ENCODE data around the gene GPC2.
"Not testable (repeated sequence)": the region's sequence is repeated elsewhere in the genome, so short reads cannot be mapped to it uniquely, and the experiment has no call there.

GPC2 gene, protein sequence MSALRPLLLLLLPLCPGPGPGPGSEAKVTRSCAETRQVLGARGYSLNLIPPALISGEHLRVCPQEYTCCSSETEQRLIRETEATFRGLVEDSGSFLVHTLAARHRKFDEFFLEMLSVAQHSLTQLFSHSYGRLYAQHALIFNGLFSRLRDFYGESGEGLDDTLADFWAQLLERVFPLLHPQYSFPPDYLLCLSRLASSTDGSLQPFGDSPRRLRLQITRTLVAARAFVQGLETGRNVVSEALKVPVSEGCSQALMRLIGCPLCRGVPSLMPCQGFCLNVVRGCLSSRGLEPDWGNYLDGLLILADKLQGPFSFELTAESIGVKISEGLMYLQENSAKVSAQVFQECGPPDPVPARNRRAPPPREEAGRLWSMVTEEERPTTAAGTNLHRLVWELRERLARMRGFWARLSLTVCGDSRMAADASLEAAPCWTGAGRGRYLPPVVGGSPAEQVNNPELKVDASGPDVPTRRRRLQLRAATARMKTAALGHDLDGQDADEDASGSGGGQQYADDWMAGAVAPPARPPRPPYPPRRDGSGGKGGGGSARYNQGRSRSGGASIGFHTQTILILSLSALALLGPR

GRCh38 chr7:100177045-100178001 is at the start of gene GPC2, which contains the start of gene STAG3:
Gene GPC2 (minus strand): TSS chr7:100177381. CDS start chr7:100177199, 182 bp downstream.
Gene STAG3 (plus strand): TSS chr7:100177918. CDS start chr7:100180557, 2,639 bp downstream.
- DNase-seq: peak; percentile 99

- DNase-seq: not testable (repeated sequence)
These were observed 47.7 kb upstream of the GPC2 start for GRCh38 chr7:100224891-100225290.

DNA sequence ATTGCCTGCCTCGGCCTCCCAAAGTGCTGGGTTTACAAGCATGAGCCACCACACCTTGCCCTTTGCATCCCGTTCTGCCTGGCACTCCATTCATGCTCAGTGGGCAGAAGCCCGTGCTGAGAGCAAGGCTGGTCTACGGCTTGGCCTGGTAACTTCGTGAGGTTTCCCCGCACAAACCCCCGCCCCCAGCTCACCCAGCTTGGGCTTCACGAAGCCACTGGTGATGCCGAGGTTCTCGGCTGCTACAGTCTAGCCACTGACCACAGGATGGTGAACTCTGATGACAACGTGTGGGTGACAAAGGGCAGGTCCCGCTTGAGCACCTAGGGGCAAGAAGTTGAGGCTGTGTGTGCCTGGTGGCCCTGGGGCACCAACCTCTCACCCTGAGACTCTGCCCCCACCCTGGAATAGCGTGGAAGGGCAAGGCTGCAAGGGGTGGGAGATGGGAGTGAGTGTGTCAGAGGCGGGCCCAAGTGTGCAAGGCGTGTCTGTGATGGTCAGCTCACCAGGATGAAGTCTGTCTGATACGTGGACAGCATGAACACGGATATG is 46.3 kb upstream of the GPC2 start:
- DNase-seq: not testable (repeated sequence)

- no peak for DNase-seq
These were observed 45.4 kb upstream of the GPC2 start for GRCh38 chr7:100222445-100223132.

DNA sequence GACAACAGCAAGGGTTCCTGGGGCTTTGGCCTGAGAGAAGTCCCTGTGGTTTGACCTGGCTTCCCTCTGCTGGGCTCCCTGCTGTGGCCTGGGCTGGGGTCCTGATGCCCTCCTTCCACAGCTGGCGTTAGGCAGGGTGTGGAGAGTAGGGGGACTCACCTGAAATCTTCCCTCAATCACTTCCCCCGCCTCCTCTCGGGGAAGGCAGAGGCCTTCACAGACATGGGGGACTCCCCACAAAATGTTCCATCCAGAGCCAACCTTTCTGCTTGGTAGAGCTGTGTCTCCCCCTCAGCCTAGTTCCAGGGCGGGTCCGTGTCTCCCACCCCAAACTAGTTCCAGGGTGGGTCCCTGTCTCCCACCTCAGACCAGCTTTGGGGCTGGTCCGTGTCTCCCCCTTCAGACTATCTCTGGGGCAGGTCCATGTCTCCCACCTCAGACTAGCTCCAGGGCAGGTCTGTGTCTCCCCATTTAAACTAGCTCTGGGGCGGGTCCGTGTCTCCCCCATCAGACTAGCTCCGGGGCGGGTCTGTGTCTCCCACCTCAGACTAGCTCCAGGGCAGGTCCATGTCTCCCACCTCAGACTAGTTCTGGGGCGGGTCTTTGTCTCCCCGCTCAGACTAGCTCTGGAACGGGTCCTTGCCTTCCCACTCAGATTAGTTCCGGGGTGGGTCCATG is 44.7 kb upstream of the GPC2 start:
- DNase-seq: peak; percentile 11

DNA sequence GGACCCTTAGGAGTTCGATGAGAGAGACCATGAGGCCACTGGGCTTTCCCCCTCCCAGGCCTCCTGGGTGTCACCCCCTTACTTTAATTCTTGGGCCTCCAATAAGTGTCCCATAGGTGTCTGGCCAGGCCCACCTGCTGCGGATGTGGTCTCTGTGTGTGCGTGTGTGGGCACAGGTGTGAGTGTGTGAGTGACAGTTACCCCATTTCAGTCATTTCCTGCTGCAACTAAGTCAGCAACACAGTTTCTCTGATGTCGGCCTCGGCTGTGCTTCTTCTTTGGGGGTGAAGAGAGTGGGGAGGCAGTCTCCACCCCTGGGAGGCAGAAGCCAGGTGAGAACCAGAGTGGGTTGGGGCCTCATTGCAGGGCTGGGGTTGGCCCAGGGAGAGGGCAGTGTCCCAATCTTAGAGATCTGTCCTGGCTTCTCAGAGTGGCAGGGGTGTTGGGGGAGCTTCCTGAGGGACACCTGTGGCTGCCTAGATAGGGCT is 44.1 kb upstream of the GPC2 start:
- DNase-seq: peak; percentile 86

DNA sequence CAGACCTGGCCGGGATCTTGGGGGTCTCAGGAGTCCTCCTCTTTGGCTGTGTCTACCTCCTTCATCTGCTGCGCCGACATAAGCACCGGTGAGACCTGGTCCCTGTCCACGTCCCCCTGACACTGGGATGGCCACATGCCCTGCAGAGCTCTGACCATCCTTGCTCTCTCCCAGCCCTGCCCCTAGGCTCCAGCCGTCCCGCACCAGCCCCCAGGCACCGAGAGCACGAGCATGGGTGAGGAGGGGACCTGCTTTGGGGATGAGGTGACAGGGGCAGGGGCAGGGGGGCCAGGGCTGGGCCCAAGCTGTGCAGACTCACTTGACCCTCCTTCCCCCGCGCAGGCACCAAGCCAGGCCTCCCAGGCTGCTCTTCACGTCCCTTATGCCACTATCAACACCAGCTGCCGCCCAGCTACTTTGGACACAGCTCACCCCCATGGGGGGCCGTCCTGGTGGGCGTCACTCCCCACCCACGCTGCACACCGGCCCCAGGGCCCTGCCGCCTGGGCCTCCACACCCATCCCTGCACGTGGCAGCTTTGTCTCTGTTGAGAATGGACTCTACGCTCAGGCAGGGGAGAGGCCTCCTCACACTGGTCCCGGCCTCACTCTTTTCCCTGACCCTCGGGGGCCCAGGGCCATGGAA is 43.5 kb upstream of the GPC2 start:
- no peak for DNase-seq

GRCh38 chr7:100219801-100220585 is 42.8 kb upstream of the GPC2 start, which contains the start of gene PVRIG:
Gene PVRIG (plus strand): TSS chr7:100219949. CDS start chr7:100219971, 22 bp downstream.
- peak; percentile 24 for DNase-seq

DNA sequence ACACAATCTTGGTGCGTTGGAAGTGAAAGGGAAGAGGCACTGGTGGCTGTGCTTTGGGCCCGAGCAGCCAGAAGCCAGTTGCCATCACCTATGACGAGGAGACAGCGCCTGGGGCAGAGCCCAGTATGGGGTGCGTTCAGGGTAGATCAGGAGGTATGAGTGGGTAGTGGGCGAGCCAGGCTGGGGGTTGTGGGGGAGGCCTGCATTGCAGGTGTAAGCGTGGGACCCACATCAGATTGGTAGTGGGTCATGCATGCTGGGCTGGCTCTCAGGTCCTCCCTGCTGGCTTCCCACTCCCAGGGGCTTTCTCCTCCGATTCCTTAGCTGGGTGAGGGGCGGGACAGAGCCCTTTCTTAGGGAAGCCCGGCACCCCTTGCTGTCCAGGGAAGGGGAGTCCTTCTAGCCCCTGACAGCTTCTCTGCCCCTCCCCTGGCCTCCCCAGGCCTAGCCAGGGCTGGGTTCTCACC is 42.1 kb upstream of the GPC2 start:
- peak; percentile 41 for DNase-seq

DNA sequence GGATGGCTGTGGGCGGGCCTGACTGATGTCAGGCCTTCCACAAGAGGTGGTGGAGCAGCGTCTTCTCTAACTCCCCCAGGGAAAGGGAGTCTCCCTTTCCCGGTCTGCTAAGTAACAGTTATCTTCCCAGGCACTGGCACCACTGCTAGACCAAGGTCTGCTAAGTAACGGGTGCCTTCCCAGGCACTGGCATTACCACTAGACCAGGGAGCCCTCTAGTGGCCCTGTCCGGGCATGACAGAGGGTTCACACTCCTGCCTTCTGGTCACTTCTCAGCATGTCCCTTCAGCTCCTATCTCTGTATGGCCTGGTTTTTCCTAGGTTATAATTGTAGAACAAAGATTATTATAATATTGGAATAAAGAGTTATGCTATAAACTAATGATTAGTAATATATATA is 40.8 kb upstream of the GPC2 start:
- peak; percentile 86 for DNase-seq

GRCh38 chr7:100215895-100216294 is 38.7 kb upstream of the GPC2 start:
- no peak for DNase-seq

GRCh38 chr7:100214356-100214755 is 37.2 kb upstream of the GPC2 start:
- not testable (repeated sequence) for DNase-seq

DNA sequence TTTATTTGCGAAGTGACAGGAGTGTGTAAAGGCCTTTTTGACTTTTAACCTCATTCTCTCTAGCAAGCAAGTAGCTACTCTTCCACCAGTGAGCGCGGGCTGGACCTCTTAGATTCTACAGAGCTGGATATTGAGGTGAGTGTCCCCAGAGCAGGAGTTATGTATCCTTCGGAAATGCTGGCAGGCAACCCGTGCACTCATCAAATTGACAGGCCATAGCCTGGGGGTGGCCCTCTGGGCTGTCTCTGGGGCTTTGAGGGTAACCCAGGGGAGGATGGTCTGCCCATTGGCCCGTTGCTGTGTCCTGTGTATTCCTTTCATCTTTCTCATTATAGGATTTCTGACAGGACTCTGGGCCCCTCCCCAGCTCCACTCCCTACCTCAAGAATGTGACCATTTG is 36.5 kb upstream of the GPC2 start:
- no peak for DNase-seq

GRCh38 chr7:100212631-100213286 is 35.6 kb upstream of the GPC2 start:
- DNase-seq: no peak

GRCh38 chr7:100211342-100211780 is 34.2 kb upstream of the GPC2 start:
- peak; percentile 44 for DNase-seq

- DNase-seq: no peak
These were observed 33.6 kb upstream of the GPC2 start for GRCh38 chr7:100210805-100211204.

DNA sequence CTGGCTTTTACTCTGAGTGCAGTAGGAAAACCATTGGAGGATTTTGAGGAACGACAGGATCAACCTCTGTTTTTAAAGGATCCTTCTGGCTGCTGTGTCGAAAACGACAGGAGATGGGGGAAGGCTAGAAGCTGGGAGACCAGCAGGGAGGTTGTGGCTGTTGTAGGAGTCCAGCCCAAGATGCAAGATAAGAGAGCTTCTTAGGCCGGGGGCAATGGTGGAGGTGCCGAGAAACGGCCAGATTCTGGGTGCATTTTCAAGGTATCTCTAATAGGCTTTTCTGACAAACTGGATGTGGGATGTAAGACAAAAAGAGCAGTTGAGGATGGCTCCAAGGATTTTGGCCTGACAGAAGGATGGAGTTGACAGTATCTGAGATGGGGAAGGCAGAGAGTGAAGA is 32.3 kb upstream of the GPC2 start:
- no peak for DNase-seq

GRCh38 chr7:100208911-100209408 is 31.8 kb upstream of the GPC2 start:
- peak; percentile 65 for DNase-seq

GRCh38 chr7:100204454-100204853 is 27.3 kb upstream of the GPC2 start:
- DNase-seq: no peak
